Suprapubic skin (tissue), 3 donors: ENCODE measurements around the gene DST.

Experiments used
- CTCF ChIP-seq, 2 donors: fragments of 200-600 bp in 1 of 2; fragments of 450-650 bp in 1 of 2; sonication (generic) in 1 of 2; IDR thresholded peaks; one replicate each; pipeline ENCODE4 v1.5.1; 2016 to 2019; ENCODE audit warnings: antibody characterized with exemption in 2 of 2, mild to moderate bottlenecking in 1 of 2, moderate library complexity in 1 of 2
- EP300 ChIP-seq: sonication (generic); formaldehyde crosslinking; IDR thresholded peaks from one replicate; pipeline ENCODE4 v1.6.1; 2017; ENCODE audit warnings: antibody characterized with exemption

GRCh38 chr6:56526860-56527544 lies 115.7 kb downstream of the DST start:
- no peak for TF ChIP-seq CTCF (IDR thresholded peaks at IDR 0.05)
- no peak for TF ChIP-seq EP300
